HG02763 (cell line): ENCODE data around the gene MSL1.

Experiments
- ATAC-seq: cut with Tn5 transposase; IDR thresholded peaks from one replicate; pipeline ENCODE4 v1.9.1; 2021; ENCODE audit warnings: mild to moderate bottlenecking, moderate library complexity; ENCODE audit not compliant: unreplicated experiment

Gene MSL1

DNA sequence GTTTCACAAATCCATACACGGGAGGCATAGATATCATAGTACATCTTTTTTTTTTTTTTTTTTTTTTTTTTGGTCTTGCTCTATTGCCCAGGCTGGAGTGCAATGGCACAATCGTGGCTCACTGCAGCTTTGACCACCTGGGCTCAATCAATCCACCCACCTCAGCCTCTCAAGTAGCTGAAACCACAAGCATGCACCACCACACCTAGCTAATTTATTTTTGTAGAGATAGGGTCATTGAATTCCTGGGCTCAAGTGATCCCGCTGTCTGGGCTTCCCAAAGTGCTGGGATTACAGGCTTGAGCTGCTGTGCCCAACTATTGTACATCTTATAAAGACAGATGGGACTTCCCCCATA, 52.0 kb downstream of the MSL1 start:
- no peak for ATAC-seq

DNA sequence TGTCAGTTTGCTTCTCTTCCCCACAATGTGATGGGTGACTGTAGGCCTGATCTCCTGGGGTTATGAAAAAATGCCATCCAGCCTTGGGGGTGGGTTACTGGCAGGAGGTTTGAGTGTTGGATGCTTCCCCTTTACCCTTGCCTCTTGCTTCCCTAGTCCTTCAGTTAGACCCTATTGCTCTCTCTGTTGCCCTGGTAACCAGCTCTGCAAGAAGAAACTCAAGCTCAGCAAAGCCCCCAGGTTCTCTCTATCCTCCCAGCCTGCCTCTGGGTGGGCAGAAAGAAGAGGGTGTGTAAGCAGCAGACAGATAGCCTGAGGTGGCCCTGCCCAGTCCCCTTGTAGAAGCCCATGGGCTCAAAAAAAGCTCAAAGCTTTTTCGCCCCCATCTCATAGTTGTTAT, 52.7 kb downstream of the MSL1 start:
- ATAC-seq = no peak

DNA sequence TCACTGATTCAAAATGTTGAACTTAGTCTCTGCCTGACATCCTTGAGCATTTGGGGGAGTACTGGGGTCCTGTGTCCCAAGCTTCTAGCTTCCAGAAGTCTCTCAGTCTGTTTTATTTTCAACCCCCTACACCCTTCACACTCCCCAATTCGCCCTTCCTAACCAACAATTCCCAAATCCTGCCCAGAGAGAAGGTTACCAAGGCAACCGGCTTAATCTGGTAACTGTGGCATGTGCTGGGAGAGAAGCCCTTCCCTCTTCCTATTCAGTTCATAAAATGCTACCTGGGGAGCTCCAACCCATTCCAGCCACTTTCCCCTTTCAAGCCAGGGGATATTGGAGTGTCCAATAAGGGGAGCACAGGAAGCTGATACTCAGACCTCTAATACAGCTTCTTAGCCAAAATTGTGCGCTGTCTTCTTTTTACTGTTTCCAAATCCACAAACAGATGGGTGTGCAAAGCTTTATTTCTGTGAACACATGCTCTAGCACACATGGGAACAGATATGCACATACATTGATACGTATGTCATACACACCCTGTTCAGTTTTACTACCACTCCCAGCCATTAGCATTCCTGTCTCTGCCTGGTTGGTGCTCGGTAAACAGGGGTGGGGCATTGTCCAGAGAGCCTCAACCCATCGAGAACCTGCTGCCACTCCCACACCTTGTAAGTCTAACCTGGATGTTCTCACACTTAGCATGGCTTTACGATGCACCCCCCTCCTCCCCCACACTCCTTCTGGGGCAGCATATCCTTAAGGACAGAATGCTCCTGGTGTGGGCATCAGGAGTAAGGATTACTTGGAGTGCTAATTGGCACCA, 54.4 kb downstream of the MSL1 start:
- ATAC-seq = no peak

DNA sequence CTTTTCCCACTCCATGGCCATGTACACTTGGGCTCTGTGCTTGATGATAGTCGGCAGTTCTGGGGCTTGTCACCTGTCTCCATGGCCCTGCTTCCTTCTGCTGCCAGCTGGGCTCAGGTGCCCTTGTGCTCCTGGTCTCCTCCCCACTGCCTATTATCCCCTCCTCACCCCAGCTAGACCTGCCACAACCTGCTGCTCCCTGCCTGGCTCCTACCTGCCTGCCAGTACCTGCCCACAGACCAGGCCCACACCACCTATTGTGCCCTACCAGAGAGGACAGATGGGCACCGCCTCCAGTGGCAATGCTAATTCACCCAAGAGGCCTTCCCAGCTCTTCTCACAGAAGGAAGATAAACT, 55.0 kb downstream of the MSL1 start:
- no peak for ATAC-seq

DNA sequence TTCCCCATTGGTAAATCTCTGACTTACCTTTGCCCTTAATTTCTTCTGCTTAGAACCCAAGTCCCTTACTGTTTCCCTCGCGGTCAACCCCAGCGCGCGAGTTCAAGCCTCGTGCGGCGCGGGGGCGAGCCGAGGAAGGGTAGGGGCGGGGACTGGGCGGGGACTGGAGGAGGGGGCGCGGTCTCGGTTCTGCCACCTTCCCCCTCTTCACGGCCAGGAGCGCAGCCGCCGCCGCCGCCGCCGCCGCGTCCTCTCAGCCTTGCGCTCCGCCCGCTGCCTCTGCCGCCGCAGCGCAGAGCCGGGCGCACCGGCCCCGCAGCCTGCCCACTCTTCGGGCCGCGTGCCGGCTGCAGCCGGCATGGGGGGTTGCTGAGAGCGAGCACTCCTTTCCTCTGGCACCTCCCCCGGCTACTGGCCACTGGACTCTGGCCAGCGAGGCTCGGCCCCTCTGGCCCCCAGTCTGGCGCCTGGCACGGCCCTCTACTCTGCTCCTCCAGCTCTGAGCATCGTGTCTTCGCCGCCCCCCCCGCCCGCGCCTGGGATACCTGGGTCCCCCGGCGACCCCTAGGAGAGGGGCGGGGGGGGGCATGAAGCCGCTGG, 55.6 kb downstream of the MSL1 start, which contains the start of gene RAPGEFL1:
TSS of gene RAPGEFL1 (plus strand) at position 196 of the 600 bp plus-strand sequence. CDS start at position 588, 392 bp downstream.
- ATAC-seq = no peak

DNA sequence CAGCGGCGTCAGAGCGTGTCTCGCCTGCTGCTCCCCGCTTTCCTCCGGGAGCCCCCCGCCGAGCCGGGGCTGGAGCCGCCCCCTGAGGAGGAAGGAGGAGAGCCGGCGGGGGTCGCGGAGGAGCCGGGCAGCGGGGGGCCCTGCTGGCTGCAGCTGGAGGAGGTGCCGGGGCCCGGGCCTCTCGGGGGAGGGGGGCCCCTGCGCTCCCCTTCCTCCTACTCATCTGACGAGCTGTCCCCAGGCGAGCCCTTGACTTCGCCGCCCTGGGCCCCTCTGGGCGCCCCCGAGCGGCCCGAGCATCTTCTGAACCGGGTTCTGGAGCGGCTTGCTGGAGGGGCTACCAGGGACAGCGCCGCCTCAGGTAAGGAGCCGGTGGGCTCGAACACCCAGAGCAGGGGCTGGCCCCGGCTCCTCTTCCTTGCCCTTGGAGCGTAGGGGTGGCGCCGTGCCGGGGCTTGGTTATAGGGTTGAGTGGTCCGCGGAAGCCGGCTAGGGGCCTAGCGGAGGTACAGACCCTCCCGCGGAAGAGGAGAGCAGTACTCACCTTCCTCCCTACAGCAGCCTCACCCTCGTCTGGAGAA, 56.3 kb downstream of the MSL1 start:
- ATAC-seq = no peak

DNA sequence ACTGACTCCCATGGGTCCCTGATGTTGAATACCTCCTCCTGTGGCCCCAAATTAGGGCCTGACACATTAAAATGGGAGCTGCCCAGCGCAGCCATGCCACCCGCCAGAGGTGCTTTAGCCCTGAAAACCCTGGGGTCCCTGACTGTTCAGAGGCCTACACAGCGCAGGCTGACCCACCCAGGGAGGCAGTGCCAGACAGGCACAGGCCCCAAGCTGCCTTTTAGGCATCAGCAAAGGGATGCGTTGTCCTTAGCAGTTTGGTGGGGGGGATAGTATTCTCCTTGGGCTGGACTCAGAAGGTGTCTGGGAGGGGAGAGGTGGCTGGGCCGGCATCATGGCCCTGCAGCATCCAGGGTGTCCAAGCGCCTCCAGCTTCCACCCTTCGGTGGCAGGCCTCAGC, 56.9 kb downstream of the MSL1 start:
- no peak for ATAC-seq

DNA sequence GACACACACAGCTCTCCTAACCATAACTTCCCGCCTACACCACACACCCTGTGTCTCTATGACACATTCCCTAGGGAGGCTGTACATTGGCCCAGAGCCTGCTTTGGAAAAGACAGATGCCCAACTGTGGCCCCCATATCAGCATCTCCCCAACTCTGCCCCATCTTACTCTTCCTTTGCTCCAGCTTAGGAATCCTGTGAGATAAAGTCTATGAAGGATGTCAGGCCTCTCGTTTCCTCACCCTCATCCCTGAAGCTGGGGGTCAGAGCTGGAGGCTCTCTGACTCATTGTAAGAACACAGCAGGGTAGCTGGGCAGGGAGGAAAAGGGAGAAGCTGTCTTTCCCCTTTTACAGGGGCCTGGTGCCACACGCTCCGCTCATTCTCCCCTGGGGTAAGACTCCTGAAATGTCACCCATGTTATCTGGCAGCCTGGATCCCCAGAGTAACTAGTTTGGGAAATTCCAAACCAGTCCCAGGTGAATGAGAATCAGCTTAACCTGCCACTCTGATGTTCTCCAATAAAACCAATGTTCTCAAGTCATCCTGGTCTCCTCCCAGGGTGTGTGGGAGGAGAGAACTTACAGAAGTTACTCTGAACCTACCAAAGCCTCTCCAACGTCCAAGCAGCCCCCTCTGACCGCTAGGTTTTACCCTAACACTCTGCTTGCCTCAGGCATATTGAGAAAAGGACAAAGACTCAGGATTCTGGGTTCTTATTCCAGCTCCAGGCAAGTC, 58.3 kb downstream of the MSL1 start:
- no peak for ATAC-seq

DNA sequence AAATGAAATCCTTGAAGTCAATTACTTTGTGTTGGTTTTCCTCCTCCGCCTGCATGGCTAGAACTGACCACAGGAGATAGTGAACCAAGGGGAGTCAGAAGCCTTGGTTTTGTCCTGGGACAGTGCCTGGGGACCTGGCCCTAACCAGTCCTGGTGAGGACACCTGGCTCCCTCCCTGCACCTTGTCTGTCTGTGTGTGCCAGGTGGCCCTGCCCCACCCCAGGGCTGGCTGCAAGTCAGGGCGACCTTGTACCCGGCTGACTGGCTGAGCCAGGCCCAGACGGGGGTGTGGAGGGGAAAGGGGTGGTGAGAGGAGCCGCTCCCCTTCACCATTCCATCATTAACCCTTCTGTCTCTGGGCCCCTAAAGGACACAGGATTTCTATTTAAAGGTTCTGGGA, 58.9 kb downstream of the MSL1 start:
- ATAC-seq = no peak

DNA sequence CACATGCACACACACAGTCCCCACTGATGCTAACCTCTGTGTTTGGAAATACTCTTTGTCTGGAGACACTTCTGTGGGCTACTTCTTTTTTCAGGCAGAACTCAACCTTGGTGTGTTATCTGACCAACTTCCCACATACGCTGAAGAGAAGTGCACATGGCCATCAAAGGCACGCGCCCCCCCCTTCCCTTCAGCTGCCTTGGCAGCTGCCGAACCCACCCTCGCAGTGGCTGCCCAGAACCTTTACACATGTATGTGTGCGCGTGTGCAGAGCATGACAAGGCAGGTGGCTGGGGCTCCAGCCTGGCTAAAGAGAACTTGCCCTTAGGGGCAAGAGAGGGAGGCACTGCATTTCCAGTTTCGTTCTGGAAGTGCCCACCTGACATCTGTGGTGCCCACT, 59.4 kb downstream of the MSL1 start:
- ATAC-seq = no peak

DNA sequence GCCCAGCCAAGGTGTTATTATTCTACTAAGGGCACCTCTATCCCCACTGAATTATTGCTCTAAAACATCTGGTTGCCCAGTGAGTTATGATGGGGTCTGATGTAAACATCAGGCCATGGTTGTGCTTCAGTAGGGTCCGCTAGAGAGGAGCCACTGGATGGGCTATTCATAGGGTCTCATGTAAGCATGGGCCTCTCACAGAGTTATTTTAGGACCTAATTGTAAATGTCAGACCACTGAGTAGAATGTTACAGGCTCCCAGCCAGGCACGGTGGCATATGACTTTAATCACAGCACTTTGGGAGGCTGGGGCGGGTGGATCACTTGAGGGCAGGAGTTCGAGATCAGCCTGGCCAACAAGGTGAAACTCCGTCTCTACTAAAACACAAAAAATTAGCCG, 60.8 kb downstream of the MSL1 start:
- no peak for ATAC-seq
